Activated T-helper 9 cell treated with anti-CD3 and anti-CD28 coated beads, Interleukin-2, amount 50 U/mL, for 16 hours (primary cell): ENCODE data around the gene AIFM1.

Experiments used
- DNase-seq: peaks from one replicate; pipeline ENCODE4 v3.0.0-alpha.2; 2020; ENCODE audit warnings: low read depth

Gene AIFM1

DNA sequence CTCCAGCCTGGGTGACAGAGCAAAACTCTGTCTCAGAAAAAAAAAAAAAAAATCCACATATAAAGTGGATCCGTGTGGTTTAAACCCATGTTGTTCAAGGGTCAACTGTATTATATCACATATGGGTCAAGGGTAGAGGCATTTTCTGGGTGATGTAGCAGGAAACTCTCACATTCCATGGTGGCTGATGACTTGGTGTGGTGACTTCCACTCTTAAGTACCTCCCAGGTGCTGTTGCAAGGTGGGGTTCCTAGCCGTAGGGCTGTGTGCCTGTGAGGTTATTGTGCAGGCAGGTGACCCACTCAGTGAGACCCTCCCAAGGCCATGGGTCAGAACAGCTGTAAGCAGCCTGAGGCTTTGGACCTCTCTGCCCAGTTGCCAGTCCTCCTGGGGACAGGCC is 72.4 kb downstream of the AIFM1 start:
- DNase-seq, result no peak

DNA sequence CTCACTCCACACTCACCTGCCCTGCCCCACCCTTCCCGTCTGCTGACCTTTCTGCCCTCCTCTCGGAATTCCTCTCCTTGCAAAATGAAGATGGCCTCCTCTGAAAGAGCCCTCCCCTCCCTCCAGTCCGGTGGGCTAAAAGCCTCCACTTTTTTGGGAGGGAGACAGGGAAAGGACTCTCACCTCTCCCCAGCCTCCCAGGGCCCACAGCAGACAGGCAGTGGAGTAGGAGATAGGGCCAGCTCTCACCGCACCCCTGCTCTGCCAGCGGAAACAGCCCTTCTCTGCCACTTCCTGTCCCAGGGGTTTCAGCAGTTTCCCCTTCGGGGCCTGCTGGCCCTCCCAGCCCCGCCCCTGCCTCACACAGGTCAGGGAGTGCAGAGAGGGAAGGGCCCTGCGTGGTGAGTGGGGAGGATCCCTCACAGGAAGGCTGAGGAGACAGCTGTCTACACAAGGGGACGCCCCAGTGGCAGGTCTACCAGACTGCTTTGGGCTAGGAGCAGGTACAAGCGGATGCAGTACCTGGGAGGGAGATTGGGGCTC is 73.6 kb downstream of the AIFM1 start:
- peak; percentile 73 for DNase-seq

DNA sequence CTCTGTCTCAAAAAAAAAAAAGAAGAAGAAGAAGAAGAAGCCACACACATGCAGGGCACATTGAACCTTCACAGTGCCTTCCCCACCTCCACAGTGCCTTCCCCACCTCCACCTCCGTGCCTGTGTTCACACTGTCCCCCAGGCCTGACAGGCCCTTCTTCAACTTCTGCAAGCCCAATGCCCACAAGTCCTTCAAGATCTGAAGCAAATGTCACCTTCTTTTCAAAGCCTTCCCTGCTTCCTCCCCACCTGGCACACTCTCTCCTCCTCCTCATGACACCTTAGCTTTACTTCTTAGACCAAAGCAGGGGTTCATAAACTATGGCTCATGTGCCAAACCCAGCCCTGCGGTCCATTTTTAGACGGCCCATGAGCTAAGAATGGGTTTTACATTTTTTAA is 75.3 kb downstream of the AIFM1 start:
- DNase-seq, result no peak

DNA sequence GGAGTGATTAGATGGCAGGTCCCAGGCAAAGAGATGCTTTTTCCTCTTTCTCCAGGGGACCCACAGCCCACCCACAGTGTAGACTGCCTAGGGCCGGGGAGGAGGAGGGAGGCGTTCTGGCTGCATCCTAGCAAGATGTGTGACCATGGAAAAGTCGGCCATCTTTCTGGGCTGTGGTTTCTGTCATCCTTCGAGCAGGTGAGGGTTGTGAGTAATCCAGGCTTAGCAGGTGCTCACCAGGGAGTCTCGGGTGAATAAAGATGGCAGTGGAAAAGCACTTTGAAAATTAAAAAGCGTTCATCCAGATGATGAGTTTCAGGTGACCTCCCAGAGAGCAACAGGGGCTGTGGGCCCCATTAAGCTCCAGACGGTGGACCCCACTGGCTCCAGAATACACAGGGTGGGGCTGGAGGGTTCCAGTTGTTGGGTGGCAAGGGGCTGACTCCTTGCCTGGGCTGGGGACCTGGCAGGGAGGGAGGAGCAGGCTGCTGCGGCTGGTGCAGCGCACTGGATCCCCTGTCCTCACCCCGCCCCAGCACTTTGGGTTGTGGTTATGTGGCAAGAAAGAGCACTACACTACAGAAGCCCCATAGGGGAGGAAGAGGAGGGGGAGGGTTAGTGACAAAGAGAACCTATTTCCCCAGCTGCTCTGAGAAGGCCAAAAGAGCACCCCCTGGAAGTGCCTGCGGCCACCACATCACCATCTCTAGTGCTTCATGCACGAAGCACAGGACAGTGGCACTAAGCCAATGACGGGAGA is 79.0 kb downstream of the AIFM1 start:
- peak; percentile 45 for DNase-seq

DNA sequence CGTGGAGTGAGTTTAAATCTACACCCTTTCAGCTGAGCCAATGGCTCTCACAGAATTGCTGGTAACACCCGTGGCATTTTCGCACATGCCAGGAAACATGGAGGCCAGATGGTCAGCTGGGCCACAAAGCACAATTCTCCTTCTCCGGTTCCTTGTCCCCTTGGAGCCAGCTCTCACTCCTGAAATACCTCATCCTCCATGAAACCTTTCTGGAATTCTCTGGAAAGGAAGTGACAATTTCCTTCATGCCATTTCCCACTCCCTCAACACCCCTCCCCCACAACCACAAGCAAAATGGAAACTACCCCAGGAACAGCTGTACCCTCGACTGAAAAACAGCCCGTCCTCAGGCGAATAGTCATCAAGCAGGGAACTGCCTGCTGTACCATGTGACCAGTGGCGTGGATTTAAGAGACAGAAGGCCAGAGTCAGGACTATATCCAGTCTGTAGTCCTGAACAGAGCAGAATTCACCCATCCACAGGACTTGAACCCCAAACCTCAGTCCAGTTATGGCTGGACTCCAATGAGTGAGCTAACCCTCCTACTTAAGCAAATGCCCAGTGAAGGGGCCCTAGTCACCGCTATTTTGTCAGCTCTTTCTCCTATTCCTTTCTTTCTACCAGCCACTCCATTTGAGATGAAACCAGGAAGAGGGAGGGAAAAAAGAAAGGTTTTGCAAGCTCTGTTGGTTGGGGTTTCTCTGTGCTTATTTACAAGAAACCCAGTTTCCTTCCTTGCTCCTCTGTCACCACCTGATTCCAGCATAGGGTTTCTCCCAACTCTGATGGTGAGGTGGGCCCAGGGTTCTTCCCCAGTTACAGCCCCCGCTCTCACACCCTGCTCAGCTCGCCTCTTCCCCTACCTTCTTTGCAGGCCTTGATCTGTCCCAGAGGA is 79.8 kb downstream of the AIFM1 start:
- no peak for DNase-seq

DNA sequence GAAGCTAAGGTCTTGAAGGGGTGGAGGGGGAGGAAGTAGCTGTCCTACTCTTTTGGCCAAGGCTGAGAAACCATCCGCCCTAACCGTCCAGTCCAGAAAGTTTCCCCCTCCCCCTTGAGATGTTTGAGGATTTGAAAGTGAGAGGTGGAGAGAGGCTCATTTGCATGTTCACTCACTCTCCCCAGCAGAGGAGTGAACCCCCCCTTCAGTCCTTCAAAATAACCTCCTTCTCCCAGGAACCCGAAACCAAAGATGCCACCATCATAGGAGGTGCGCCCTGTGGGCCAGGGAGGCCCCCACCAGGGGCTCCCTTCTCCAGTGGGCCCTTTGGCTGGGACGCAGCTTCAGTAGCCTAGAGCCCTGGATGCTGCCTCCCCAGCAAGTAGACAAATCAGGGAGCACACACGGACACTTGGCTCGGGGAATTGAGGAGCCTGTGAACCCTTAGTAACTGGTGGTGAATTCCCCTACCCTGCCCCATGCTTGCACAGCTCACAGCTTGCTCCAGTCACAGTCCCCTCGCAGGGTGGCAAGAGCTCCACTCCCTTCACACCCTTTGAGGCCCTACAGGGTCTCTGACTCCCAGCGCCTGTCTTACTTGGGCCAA is 80.9 kb downstream of the AIFM1 start:
- DNase-seq, result no peak

DNA sequence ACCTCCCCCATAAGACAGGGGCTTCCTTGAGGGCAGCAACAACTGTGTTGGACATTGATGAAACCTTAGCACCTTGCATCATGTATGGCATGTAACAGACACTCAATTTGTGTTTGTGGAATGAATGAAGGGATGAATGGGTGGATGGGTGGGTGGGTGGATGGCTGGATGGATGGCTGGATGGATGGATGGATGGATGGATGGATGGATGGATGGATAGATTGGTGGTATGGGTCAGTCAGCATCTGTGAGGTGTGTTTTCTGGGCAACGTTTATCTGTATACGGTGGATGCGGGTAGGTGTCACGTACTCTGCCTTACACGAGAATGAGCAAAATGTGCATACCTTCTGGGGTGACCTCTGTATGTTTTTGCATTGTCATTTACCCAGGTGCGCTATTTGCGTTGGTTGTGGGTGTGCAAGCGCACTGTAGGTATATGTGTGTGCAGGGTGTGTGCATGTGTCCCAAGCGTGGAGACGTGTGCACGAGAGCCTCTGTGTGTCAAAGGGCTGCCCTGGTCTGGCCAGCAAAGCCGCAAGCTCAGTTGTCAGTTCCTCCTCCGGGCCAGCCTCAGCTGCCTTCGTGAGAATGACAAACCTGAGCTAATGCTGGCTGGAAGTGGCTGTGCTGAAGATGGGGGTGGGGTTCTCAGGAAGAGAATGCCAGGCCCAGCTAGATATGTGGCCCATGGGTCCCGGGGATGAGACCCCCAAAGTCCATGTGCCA is 81.8 kb downstream of the AIFM1 start:
- no peak for DNase-seq

DNA sequence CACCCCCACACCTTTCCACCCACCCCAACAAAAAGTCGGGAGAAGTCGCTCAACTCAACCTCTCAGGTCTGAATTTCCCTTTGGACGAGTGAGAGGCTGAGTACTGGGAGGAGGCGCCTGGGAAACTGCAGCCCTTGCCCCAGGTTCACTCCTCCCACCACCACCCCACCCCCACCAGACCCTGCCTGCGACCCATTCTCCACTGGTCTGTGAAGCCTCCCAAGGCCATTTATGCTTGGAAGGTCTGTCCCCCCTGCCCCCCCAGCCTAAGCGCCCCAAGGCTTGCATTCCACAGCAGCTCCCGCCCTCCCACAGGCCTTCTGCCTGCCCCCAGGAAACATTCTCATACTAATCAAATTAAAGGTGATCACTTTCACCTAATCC is 82.5 kb downstream of the AIFM1 start:
- no peak for DNase-seq

DNA sequence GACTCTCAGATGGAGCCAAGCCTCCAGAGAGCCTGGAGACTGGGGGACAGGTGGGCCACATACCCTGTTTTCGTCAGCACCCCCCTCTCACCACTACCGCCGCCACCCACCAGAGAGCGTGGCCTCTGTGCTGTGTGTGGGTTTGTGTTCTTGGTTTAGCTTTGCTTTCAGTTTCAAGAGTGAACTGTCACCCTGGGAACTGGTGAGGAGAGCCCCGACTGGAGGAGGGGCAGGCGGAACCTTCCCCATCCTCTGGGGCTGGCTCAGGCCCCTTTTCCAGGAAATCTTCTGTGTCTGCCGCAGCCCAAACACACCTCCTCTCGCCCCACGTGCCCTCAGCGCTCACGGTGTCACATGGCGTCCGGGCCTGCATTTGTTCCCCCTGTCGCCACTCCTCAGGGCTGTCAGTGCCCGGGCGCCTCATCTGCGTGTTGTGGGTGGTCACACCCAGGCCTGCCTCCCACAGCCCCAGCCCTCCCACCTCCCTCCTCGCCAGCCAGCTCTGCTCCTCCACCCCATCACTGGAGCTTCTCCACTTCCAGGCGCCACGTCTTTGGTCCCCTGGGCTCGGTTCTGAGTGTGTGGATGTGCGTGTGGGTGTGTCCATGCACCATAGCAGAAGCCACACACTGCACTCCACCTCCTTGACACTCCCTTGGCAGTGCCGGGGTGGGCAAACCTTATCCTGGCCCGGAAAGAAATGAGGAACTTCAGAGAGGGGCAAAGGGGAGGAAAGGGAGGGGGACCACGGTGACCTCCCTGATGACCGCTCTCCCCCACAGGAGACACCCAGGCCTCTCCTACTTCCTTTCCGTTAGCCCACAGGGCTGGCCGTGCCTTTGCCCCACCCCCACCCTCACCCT is 83.2 kb downstream of the AIFM1 start:
- DNase-seq, result peak; percentile 66

DNA sequence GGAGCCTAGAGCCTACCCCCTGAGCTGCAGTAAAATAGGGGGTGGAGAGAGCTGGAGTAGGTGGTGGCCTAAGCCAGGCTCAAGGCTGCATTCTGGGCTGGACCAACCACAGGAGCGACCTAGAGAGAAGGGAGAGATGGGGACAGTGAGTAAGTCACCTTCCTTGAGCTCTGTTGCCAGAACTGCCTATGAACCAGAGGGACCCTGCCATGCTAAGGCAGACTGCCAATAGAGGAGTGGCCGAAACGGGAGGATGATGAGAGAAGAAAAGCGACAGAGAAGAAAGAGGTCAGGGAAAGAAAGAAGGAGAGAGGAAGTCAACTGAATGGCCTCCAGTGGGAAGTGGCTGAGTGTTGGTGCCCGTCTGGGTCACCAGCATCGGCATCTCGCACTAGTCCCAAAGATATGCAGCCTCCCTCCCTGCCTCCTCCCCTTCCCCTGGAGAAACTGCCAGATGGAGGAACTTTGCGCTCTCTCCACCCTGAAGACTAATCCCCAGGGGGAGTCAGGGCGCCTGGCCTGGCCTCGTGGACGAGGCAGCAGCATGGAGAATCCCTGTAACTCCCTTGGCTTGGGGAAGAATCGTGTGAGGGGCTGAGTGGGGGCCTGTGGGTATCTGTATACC is 84.1 kb downstream of the AIFM1 start:
- DNase-seq, result no peak

DNA sequence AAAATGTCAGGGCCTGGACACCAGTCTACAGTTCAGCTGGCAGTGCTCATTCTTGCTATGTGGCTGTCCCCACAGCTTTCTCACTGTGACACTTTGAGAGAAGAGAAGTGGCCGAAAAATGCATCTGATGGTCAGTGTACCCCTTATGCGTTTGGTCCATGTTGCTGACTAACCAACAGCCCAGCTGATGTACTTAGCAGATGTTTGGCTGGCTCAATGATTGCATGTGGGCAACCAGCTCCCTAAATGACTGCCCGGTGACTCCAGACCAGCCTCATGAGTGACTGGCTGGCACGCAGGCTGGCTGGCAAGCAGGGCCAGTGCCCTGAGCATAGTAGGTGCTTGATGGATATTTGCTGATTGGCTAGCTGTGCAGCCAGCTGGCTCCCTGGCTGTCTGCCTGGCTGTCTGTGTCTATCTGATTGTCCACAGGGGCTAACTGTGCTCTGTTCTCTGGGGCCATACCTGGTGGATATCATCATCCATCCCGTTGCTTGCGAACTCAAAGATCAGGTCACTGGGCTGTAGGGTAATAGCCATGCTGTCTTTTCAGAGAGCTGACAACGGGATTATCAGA is 84.8 kb downstream of the AIFM1 start:
- no peak for DNase-seq

DNA sequence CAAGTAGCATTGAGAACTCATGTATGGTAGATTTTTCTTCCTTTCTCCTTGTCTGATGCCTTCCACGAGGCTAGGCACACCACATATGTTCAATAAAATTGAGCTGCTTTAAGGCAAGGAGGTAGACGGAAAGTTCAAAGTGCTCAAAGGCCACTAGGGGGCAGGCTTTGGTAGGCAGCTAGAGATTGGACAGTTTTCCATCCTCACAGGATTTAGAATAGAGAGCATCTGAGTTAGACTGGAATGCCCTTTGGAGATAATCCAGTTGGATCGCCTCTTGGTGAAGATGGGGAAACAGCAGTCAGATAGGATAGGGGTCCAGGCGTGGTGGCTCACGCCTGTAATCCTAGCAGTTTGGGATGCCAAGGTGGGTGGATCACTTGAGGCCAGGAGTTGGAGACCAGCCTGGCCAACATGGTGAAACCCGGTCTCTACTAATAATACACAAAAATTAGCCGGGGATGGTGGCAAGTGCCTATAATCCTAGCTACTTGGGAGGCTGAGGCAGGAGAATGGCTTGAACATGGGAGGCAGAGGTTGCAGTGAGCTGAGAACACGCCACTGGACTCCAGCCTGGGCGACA is 85.7 kb downstream of the AIFM1 start:
- DNase-seq, result peak; percentile 45
